Natural killer cell (primary cell): ENCODE measurements around the gene HOXB1. TPM values are rescaled to one million over a fixed set of nuclear protein-coding genes. Genes with fewer than 3 reads are reported as not detected.

Experiments used
- ATAC-seq, 3 donors: fragments of 150-1000 bp in 2 of 3; fragments of 200-7000 bp in 1 of 3; cut with Tn5 transposase; 1 replicate in 1 of 3; 2 replicates in 2 of 3; pipeline ENCODE4 v1.10.0; 2021; ENCODE audit warnings: mild to moderate bottlenecking in 2 of 3, moderate library complexity in 2 of 3
- DNase-seq, 2 donors: peaks; one replicate each; pipeline versions ENCODE4 v3.0.0 to v3.0.0-alpha.2; 2013 to 2021; ENCODE audit warnings: mixed read lengths in 1 of 2
- H3K27ac ChIP-seq: one replicate; pipeline ENCODE4 v1.5.1; 2013; ENCODE audit warnings: mild to moderate bottlenecking, low read length
- H3K27me3 ChIP-seq: one replicate; pipeline ENCODE4 v1.6.1; 2013; ENCODE audit warnings: low read length; ENCODE audit not compliant: control insufficient read depth, insufficient read depth
- H3K36me3 ChIP-seq: one replicate; pipeline ENCODE4 v1.6.1; 2013; ENCODE audit warnings: low read length; ENCODE audit not compliant: control insufficient read depth, insufficient read depth
- H3K4me1 ChIP-seq: one replicate; pipeline ENCODE4 v1.6.1; 2013; ENCODE audit warnings: low read length; ENCODE audit not compliant: control insufficient read depth, insufficient read depth
- H3K4me3 ChIP-seq: one replicate; pipeline ENCODE4 v1.5.1; 2013; ENCODE audit warnings: low read length
- H3K9me3 ChIP-seq: one replicate; pipeline ENCODE4 v1.6.1; 2013; ENCODE audit warnings: low read length; ENCODE audit not compliant: control insufficient read depth, insufficient read depth
- H3K27ac Mint-ChIP-seq, 2 donors: one replicate each; pipeline ENCODE4 v1.8.0; 2022; ENCODE audit warnings: mild to moderate bottlenecking in 2 of 2, mixed read lengths in 2 of 2, moderate library complexity in 1 of 2
- H3K27me3 Mint-ChIP-seq, 2 donors: one replicate each; pipeline ENCODE4 v1.8.0; 2022; ENCODE audit warnings: low read depth in 2 of 2, mixed read lengths in 2 of 2
- H3K36me3 Mint-ChIP-seq: one replicate; pipeline ENCODE4 v1.8.0; 2022; ENCODE audit warnings: mixed read lengths
- H3K4me1 Mint-ChIP-seq, 2 donors: one replicate each; pipeline ENCODE4 v1.8.0; 2022; ENCODE audit warnings: mixed read lengths in 2 of 2
- H3K4me3 Mint-ChIP-seq: one replicate; pipeline ENCODE4 v1.8.0; 2022; ENCODE audit warnings: mild to moderate bottlenecking, moderate library complexity, mixed read lengths
- H3K9me3 Mint-ChIP-seq, 2 donors: one replicate each; pipeline ENCODE4 v1.8.0; 2022; ENCODE audit warnings: mixed read lengths in 2 of 2
- CTCF ChIP-seq: fragments of 200-600 bp; IDR thresholded peaks from one replicate; pipeline ENCODE4 v1.8.0; 2022; ENCODE audit warnings: antibody characterized with exemption
- WGBS: methylation state at CpG from one replicate; pipeline ENCODE4 v1.1.7; 2013; ENCODE audit warnings: missing lambda C conversion rate; ENCODE audit not compliant: insufficient coverage; 5-methylcytosine and 5-hydroxymethylcytosine counted together
- intact Hi-C: fragments of 100-400 bp; cut with micrococcal nuclease; formaldehyde crosslinking; loops from one replicate; pipeline ENCODE4 v1.14.2; 2022
- total RNA-seq, 4 donors: library from RNA; stranded (reverse); fragments of 120-200 nt in 1 of 4; gene quantifications; one replicate each; pipeline versions ENCODE4 v1.2.3 to v1.2.4, GENCODE V29; 2013 to 2022

Gene HOXB1
- total RNA-seq, 3 donors from 2014 or later (not counting 1 experiment from before 2014, with no cell fraction given) = not detected

- ATAC-seq (no peak), DNase-seq (no peak)
- intact Hi-C loops = no loop called here
- Histone ChIP-seq H3K9me3 (no peaks in the 10 kb centered on the region), H3K4me1 (peaks cover 34% of the 10 kb centered on the region), H3K36me3 (peaks cover 2% of the 10 kb centered on the region), H3K27me3 (no peaks in the 10 kb centered on the region), H3K4me3 (no peak overlapping the region), H3K27ac (no peak overlapping the region)
- WGBS = 96% methylated on average over 70 of the region's 70 CpGs
- TF ChIP-seq CTCF = no peak
- no peaks in the 10 kb centered on the region for H3K36me3 Mint-ChIP-seq
- H3K27me3 Mint-ChIP-seq = peaks cover 0 to 8% of the 10 kb centered on the region in 2 donors
- no peaks in the 10 kb centered on the region for H3K9me3 Mint-ChIP-seq
- H3K4me3 Mint-ChIP-seq = no peak overlapping the region
- H3K4me1 Mint-ChIP-seq = peaks cover 40 to 47% of the 10 kb centered on the region in 2 donors
- no peak overlapping the region for H3K27ac Mint-ChIP-seq
Observed at GRCh38 chr17:48550502-48551213, 19.8 kb upstream of the HOXB1 start.

- no peak overlapping the region for H3K4me3 ChIP-seq
- no peak overlapping the region for H3K27ac ChIP-seq
- Mint-ChIP-seq H3K36me3 (no peaks in the 10 kb centered on the region), H3K9me3 (no peaks in the 10 kb centered on the region), H3K27ac (no peak overlapping the region), H3K4me1 (peaks cover 38 to 47% of the 10 kb centered on the region in 2 donors), H3K27me3 (peaks cover 0 to 6% of the 10 kb centered on the region in 2 donors), H3K4me3 (no peak overlapping the region)
- WGBS = 90% methylated on average over 17 of the region's 18 CpGs
- ATAC-seq (no peak), DNase-seq (no peak)
- no peaks in the 10 kb centered on the region for H3K27me3 ChIP-seq
- H3K9me3 ChIP-seq = no peaks in the 10 kb centered on the region
- peaks cover 2% of the 10 kb centered on the region for H3K36me3 ChIP-seq
- TF ChIP-seq CTCF = no peak
- peaks cover 38% of the 10 kb centered on the region for H3K4me1 ChIP-seq
- intact Hi-C loops = no loop called here
Observed at GRCh38 chr17:48549914-48550501, 19.2 kb upstream of the HOXB1 start.

- ATAC-seq (no peak), DNase-seq (no peak)
- Mint-ChIP-seq H3K27me3 (peaks cover 0 to 4% of the 10 kb centered on the region in 2 donors), H3K36me3 (no peaks in the 10 kb centered on the region), H3K27ac (no peak overlapping the region), H3K4me3 (no peak overlapping the region), H3K4me1 (peaks cover 38 to 47% of the 10 kb centered on the region in 2 donors), H3K9me3 (no peaks in the 10 kb centered on the region)
- Histone ChIP-seq H3K27me3 (no peaks in the 10 kb centered on the region), H3K9me3 (no peaks in the 10 kb centered on the region), H3K4me3 (no peak overlapping the region), H3K4me1 (peaks cover 37% of the 10 kb centered on the region), H3K27ac (no peak overlapping the region), H3K36me3 (peaks cover 2% of the 10 kb centered on the region)
- intact Hi-C loops = no loop called here
- 100% methylated on average over 2 of the region's 3 CpGs for WGBS
- TF ChIP-seq CTCF = no peak
Observed at GRCh38 chr17:48549281-48549630, 18.4 kb upstream of the HOXB1 start.
